Activated T-helper 17 cell treated with anti-CD3 and anti-CD28 coated beads, Interleukin-2, amount 50 U/mL, for 72 hours (primary cell): ENCODE measurements around the gene OR10T2. TPM values are rescaled to one million over a fixed set of nuclear protein-coding genes. Genes with fewer than 3 reads are reported as not detected.
"Not testable (repeated sequence)": the region's sequence is repeated elsewhere in the genome, so short reads cannot be mapped to it uniquely, and the experiment has no call there.

Experiments used
- ATAC-seq: fragments of 150-1000 bp; cut with Tn5 transposase; replicated peaks from 2 replicates; pipeline ENCODE4 v1.10.0; 2021; ENCODE audit warnings: mild to moderate bottlenecking, moderate library complexity
- H3K27ac Mint-ChIP-seq: one replicate; pipeline ENCODE4 v1.8.0; 2022; ENCODE audit warnings: mixed read lengths
- H3K27me3 Mint-ChIP-seq: one replicate; pipeline ENCODE4 v1.8.0; 2022; ENCODE audit warnings: mixed read lengths
- H3K36me3 Mint-ChIP-seq: one replicate; pipeline ENCODE4 v1.8.0; 2022; ENCODE audit warnings: low read depth, mild to moderate bottlenecking, mixed read lengths
- H3K4me1 Mint-ChIP-seq: one replicate; pipeline ENCODE4 v1.8.0; 2022; ENCODE audit warnings: mixed read lengths
- H3K4me3 Mint-ChIP-seq: one replicate; pipeline ENCODE4 v1.8.0; 2022; ENCODE audit warnings: mild to moderate bottlenecking, mixed read lengths
- H3K9me3 Mint-ChIP-seq: one replicate; pipeline ENCODE4 v1.8.0; 2022; ENCODE audit warnings: mixed read lengths
- total RNA-seq, 2 donors: library from RNA; stranded (reverse); gene quantifications; one replicate each; pipeline ENCODE4 v1.2.3, GENCODE V29; 2022

OR10T2 gene
- total RNA-seq, 2 donors from 2014 or later = not detected

GRCh38 chr1:158390331-158390730 is 8.9 kb downstream of the OR10T2 start:
- H3K4me1 Mint-ChIP-seq = no peaks in the 10 kb centered on the region
- no peaks in the 10 kb centered on the region for H3K9me3 Mint-ChIP-seq
- peaks cover 7% of the 10 kb centered on the region for H3K27me3 Mint-ChIP-seq
- H3K36me3 Mint-ChIP-seq = no peaks in the 10 kb centered on the region
- no peak for ATAC-seq
- H3K4me3 Mint-ChIP-seq = no peak overlapping the region
- H3K27ac Mint-ChIP-seq = no peak overlapping the region

GRCh38 chr1:158374860-158375259 is 24.4 kb downstream of the OR10T2 start:
- Mint-ChIP-seq H3K4me3 (no peak overlapping the region), H3K36me3 (no peaks in the 10 kb centered on the region), H3K27me3 (peaks cover 35% of the 10 kb centered on the region), H3K27ac (no peak overlapping the region), H3K9me3 (no peaks in the 10 kb centered on the region), H3K4me1 (no peaks in the 10 kb centered on the region)
- ATAC-seq = no peak

DNA sequence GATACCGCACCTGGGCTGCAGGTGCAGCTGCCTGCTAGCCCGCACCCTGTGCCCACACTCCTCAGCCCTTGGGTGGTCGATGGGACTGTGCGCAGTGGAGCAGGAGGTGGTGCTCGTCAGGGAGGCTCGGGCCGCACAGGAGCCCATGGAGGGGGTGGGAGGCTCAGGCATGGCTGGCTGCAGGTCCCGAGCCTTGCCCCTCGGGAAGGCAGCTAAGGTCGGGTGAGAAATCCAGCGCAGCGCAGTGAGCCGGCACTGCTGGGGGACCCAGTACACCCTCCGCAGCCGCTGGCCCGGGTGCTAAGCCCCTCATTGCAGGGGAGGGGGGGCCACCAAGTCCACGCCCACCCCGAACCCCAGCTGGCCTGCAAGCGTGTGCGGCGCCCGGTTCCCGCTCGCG is 25.2 kb downstream of the OR10T2 start:
- not testable (repeated sequence) for H3K27ac Mint-ChIP-seq, ATAC-seq, H3K4me3 Mint-ChIP-seq, H3K9me3 Mint-ChIP-seq, H3K36me3 Mint-ChIP-seq, H3K4me1 Mint-ChIP-seq
- H3K27me3 Mint-ChIP-seq = peaks cover 40% of the 10 kb centered on the region

GRCh38 chr1:158371188-158371953 is 27.9 kb downstream of the OR10T2 start:
- Mint-ChIP-seq H3K27me3 (peaks cover 27% of the 10 kb centered on the region), H3K4me1 (no peaks in the 10 kb centered on the region), H3K9me3 (no peaks in the 10 kb centered on the region), H3K4me3 (no peak overlapping the region), H3K36me3 (no peaks in the 10 kb centered on the region), H3K27ac (no peak overlapping the region)
- ATAC-seq = peak; percentile 99

- ATAC-seq = no peak
- H3K9me3 Mint-ChIP-seq = no peaks in the 10 kb centered on the region
- no peak overlapping the region for H3K27ac Mint-ChIP-seq
- H3K4me1 Mint-ChIP-seq = no peaks in the 10 kb centered on the region
- peaks cover 24% of the 10 kb centered on the region for H3K27me3 Mint-ChIP-seq
- no peak overlapping the region for H3K4me3 Mint-ChIP-seq
- no peaks in the 10 kb centered on the region for H3K36me3 Mint-ChIP-seq
These were observed 32.5 kb downstream of the OR10T2 start for GRCh38 chr1:158366783-158367182.

DNA sequence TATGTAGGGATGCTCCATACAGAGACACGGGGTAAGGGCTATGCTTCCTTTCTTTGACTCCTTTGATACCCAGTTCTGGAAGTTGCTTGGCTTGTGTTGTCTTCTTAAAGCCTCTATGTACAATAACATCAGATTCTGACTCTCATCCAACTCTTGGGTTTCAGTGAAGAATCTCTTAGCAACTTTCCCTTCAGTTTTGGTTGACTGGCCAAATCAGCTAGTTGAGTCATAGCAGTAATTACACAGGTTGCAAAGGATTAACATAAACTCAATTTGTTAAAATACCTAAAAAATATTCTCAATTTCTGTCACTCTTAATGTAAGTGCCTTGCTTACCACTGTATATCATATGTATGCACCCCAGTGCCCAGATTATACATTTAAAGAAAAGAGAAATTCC is 36.3 kb downstream of the OR10T2 start:
- H3K27ac Mint-ChIP-seq = no peak overlapping the region
- no peak overlapping the region for H3K4me3 Mint-ChIP-seq
- H3K4me1 Mint-ChIP-seq = no peaks in the 10 kb centered on the region
- no peaks in the 10 kb centered on the region for H3K36me3 Mint-ChIP-seq
- peaks cover 21% of the 10 kb centered on the region for H3K27me3 Mint-ChIP-seq
- H3K9me3 Mint-ChIP-seq = no peaks in the 10 kb centered on the region
- ATAC-seq = no peak

GRCh38 chr1:158362482-158362881 is 36.8 kb downstream of the OR10T2 start:
- Mint-ChIP-seq H3K4me1 (no peaks in the 10 kb centered on the region), H3K36me3 (no peaks in the 10 kb centered on the region), H3K4me3 (no peak overlapping the region), H3K27ac (no peak overlapping the region), H3K9me3 (no peaks in the 10 kb centered on the region), H3K27me3 (peaks cover 20% of the 10 kb centered on the region)
- no peak for ATAC-seq

- H3K27ac Mint-ChIP-seq = no peak overlapping the region
- no peaks in the 10 kb centered on the region for H3K36me3 Mint-ChIP-seq
- no peaks in the 10 kb centered on the region for H3K4me1 Mint-ChIP-seq
- H3K4me3 Mint-ChIP-seq = no peak overlapping the region
- ATAC-seq = no peak
- H3K27me3 Mint-ChIP-seq = peaks cover 40% of the 10 kb centered on the region
- no peaks in the 10 kb centered on the region for H3K9me3 Mint-ChIP-seq
These were observed 41.8 kb downstream of the OR10T2 start for GRCh38 chr1:158357441-158357840.

- Mint-ChIP-seq H3K27ac (no peak overlapping the region), H3K4me3 (no peak overlapping the region), H3K36me3 (no peaks in the 10 kb centered on the region), H3K9me3 (no peaks in the 10 kb centered on the region), H3K4me1 (no peaks in the 10 kb centered on the region), H3K27me3 (peaks cover 40% of the 10 kb centered on the region)
- ATAC-seq = no peak
These were observed 42.6 kb downstream of the OR10T2 start for GRCh38 chr1:158356616-158357015.

DNA sequence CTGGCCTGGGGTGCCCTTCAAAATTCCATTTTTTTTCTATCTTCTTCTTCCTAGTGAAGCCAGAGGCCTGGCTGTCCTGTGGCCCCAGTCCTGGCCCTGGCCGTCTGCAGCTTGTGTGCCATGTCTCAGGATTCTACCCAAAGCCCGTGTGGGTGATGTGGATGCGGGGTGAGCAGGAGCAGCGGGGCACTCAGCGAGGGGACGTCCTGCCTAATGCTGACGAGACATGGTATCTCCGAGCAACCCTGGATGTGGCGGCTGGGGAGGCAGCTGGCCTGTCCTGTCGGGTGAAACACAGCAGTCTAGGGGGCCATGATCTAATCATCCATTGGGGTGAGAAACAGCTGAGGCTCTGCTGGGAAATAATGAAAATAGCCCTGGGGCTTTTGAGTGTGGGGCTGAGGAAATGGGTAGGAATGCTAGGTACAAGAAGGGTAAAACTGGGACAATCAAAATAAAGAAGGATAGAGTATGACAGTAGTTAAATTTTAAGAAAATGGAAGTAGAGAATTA is 43.4 kb downstream of the OR10T2 start:
- H3K4me1 Mint-ChIP-seq = no peaks in the 10 kb centered on the region
- H3K27ac Mint-ChIP-seq = no peak overlapping the region
- peaks cover 40% of the 10 kb centered on the region for H3K27me3 Mint-ChIP-seq
- ATAC-seq = no peak
- H3K4me3 Mint-ChIP-seq = no peak overlapping the region
- H3K36me3 Mint-ChIP-seq = no peaks in the 10 kb centered on the region
- no peaks in the 10 kb centered on the region for H3K9me3 Mint-ChIP-seq

- no peak for ATAC-seq
These were observed 45.0 kb downstream of the OR10T2 start for GRCh38 chr1:158354255-158354654.

GRCh38 chr1:158353303-158354075 is 45.8 kb downstream of the OR10T2 start, which contains the start of gene CD1E:
Gene CD1E (plus strand): TSS chr1:158353894. CDS start chr1:158353989, 95 bp downstream.
- no peak for ATAC-seq
- no peak within 1 kb of the TSS for H3K27ac Mint-ChIP-seq

More at GRCh38 chr1:158354255-158354654, 45.0 kb downstream of the OR10T2 start:
- H3K4me1 Mint-ChIP-seq = no peaks in the 10 kb centered on the region
- H3K9me3 Mint-ChIP-seq = no peaks in the 10 kb centered on the region
- no peak overlapping the region for H3K4me3 Mint-ChIP-seq
- peaks cover 37% of the 10 kb centered on the region for H3K27me3 Mint-ChIP-seq
- H3K27ac Mint-ChIP-seq = no peak overlapping the region
- no peaks in the 10 kb centered on the region for H3K36me3 Mint-ChIP-seq

DNA sequence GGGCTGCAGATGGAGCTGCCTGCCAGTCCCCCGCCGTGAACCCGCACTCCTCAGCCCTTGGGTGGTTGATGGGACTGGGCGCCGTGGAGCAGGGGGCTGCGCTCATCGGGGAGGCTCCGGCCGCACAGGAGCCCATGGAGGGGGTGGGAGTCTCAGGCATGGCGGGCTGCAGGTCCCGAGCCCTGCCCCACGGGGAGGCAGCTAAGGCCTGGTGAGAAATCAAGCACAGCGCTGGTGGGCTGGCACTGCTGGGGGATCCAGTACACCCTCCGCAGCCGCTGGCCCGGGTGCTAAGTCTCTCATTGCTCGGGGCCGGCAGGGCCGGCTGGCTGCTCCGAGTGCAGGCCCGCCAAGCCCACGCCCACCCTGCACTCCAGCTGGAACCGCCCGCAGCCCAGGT is 50.3 kb downstream of the OR10T2 start:
- H3K4me1 Mint-ChIP-seq, ATAC-seq, H3K4me3 Mint-ChIP-seq, H3K36me3 Mint-ChIP-seq, H3K9me3 Mint-ChIP-seq, H3K27ac Mint-ChIP-seq: not testable (repeated sequence)
- H3K27me3 Mint-ChIP-seq = peaks cover 15% of the 10 kb centered on the region

More at GRCh38 chr1:158353303-158354075, 45.8 kb downstream of the OR10T2 start, which contains the start of gene CD1E:
- peaks cover 37% of the 10 kb centered on the region for H3K27me3 Mint-ChIP-seq
- H3K36me3 Mint-ChIP-seq = no peaks in the 10 kb centered on the region
- no peak within 1 kb of the TSS for H3K4me3 Mint-ChIP-seq
- no peaks in the 10 kb centered on the region for H3K9me3 Mint-ChIP-seq
- H3K4me1 Mint-ChIP-seq = no peaks in the 10 kb centered on the region
